ENCODE results near the gene EYS.

DNA sequence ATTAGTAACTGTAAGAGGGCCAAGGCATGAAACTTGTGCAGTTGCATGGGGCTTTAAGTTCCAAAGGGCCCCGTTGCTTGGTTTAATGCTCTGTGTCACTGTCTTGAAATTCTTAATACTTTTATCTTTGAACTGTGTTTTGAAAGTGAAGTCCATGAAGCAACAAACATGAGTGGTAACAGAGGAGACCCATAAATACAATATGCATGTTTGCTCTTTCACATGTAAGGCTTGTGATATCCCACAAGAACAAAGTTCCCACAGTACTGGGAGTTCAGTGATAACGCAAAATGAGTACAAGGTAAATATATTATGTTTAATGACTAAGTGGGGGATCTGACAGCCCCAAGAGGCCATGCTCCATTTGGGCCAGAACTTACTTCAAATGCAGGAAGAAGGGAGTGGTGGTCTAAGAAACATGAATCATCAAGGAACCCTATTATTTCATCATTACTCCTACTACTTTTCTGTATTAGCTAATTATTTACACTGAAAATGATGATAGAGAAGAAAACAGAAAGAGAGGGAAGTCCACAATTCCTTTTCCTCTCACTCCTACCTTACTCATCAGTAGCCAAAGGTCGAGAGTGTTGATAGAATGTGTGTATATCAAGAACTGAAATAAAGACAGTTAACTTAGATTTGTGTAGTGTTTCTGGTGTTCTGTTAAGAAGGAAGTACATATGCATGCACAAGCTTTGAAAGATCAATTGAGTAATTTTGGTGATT lies 1914.1 kb downstream of the EYS start:
- TF ChIP-seq, protein P1, sequence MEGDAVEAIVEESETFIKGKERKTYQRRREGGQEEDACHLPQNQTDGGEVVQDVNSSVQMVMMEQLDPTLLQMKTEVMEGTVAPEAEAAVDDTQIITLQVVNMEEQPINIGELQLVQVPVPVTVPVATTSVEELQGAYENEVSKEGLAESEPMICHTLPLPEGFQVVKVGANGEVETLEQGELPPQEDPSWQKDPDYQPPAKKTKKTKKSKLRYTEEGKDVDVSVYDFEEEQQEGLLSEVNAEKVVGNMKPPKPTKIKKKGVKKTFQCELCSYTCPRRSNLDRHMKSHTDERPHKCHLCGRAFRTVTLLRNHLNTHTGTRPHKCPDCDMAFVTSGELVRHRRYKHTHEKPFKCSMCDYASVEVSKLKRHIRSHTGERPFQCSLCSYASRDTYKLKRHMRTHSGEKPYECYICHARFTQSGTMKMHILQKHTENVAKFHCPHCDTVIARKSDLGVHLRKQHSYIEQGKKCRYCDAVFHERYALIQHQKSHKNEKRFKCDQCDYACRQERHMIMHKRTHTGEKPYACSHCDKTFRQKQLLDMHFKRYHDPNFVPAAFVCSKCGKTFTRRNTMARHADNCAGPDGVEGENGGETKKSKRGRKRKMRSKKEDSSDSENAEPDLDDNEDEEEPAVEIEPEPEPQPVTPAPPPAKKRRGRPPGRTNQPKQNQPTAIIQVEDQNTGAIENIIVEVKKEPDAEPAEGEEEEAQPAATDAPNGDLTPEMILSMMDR (conservative IDR thresholded peaks at IDR 0.05) = no peak
- TF ChIP-seq ZFX (IDR thresholded peaks at IDR 0.05) = no peak

Measured in C4-2B (cell line).